Small intestine (tissue), 7 donors: ENCODE data around the gene RXFP2. TPM values are rescaled to one million over a fixed set of nuclear protein-coding genes. Genes with fewer than 3 reads are reported as not detected.
A peak's percentile ranks its signal among the peaks of the same experiment; 100 is the strongest.

ENCODE experiments used
- DNase-seq, 2 donors: peaks; one replicate each; pipeline versions ENCODE4 v3.0.0 to v3.0.0-alpha.2; 2013
- FAIRE-seq: peaks from 2 replicates; lab custom pipeline; 2012; peaks lifted over from hg19 to GRCh38; lab: Jason Lieb, UNC
- H3K27ac ChIP-seq, 3 donors: one replicate each; pipeline ENCODE4 v1.5.1; 2013; ENCODE audit warnings: low read length in 2 of 3, mild to moderate bottlenecking in 2 of 3, control low read depth in 1 of 3, inconsistent platforms in 1 of 3, low read depth in 1 of 3, moderate library complexity in 1 of 3
- H3K27me3 ChIP-seq, 3 donors: one replicate each; pipeline ENCODE4 v1.6.1; 2013; ENCODE audit warnings: low read length in 3 of 3, inconsistent platforms in 1 of 3; ENCODE audit not compliant: control insufficient read depth in 3 of 3, insufficient read depth in 3 of 3
- H3K36me3 ChIP-seq, 3 donors: one replicate each; pipeline ENCODE4 v1.6.1; 2013; ENCODE audit warnings: low read length in 3 of 3, inconsistent platforms in 1 of 3, low read depth in 1 of 3, mild to moderate bottlenecking in 1 of 3, moderate library complexity in 1 of 3; ENCODE audit not compliant: control insufficient read depth in 3 of 3, insufficient read depth in 2 of 3
- H3K4me1 ChIP-seq, 3 donors: one replicate each; pipeline ENCODE4 v1.6.1; 2013; ENCODE audit warnings: low read length in 2 of 3, inconsistent platforms in 1 of 3, low read depth in 1 of 3, mild to moderate bottlenecking in 1 of 3, moderate library complexity in 1 of 3; ENCODE audit not compliant: control insufficient read depth in 3 of 3, insufficient read depth in 2 of 3
- H3K4me3 ChIP-seq, 3 donors: one replicate each; pipeline ENCODE4 v1.5.1; 2013; ENCODE audit warnings: low read length in 3 of 3, control low read depth in 1 of 3, inconsistent platforms in 1 of 3, low read depth in 1 of 3, mild to moderate bottlenecking in 1 of 3, moderate library complexity in 1 of 3
- H3K9me3 ChIP-seq, 2 donors: one replicate each; pipeline ENCODE4 v1.6.1; 2013; ENCODE audit warnings: low read depth in 1 of 2, low read length in 1 of 2; ENCODE audit not compliant: control insufficient read depth in 2 of 2, insufficient read depth in 1 of 2
- WGBS, 3 donors: extraction: QIAGEN DNeasy Blood & Tissue Kit; methylation state at CpG; one replicate each; pipeline ENCODE4 v1.1.7; 2013; 5-methylcytosine and 5-hydroxymethylcytosine counted together
- polyA plus RNA-seq, 4 donors: library from polyadenylated mRNA; stranded (reverse) in 3 of 4; unstranded in 1 of 4; fragments of 200-250 nt in 3 of 4; fragments of 120-200 nt in 1 of 4; gene quantifications; one replicate each; pipeline versions ENCODE4 v1.2.1 to v1.2.3, GENCODE V29; 2013
- donor health status: healthy with polysubstance abuse.
- donor health status: control.
- donor health status: control.
- donor health status: Bipolar disorder and iron deficiency.
- donor health status: healthy.

Gene RXFP2
- polyA plus RNA-seq, 4 donors = not detected

DNA sequence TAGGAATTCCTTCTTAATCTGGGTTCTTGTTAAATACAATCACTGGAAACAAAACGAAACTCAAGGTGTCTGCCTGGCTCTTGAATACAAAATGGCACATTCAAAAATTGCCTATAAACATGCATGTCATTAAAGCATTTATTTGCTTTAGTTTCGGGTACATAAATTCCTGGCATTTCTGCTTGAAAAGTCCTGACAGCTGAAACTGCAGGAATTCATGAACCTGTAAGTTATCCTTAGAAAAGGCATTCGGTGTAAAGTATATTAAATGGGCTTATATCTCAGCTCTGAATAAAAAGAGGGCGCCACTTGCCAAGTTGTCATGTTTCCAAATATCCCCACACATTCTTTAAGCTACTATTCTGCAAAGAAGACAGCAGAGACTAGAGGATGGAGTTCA is 32.9 kb downstream of the RXFP2 start:
- DNase-seq (no peak), FAIRE-seq (no peak)
- WGBS, 3 donors = 66 to 77% (median 77%) methylated on average over 4 of the region's 4 CpGs
- no peaks in the 10 kb centered on the region for H3K4me1 ChIP-seq
- H3K27ac ChIP-seq = no peak overlapping the region
- H3K9me3 ChIP-seq = no peaks in the 10 kb centered on the region
- H3K4me3 ChIP-seq = no peak overlapping the region
- no peaks in the 10 kb centered on the region for H3K27me3 ChIP-seq
- no peaks in the 10 kb centered on the region for H3K36me3 ChIP-seq

DNA sequence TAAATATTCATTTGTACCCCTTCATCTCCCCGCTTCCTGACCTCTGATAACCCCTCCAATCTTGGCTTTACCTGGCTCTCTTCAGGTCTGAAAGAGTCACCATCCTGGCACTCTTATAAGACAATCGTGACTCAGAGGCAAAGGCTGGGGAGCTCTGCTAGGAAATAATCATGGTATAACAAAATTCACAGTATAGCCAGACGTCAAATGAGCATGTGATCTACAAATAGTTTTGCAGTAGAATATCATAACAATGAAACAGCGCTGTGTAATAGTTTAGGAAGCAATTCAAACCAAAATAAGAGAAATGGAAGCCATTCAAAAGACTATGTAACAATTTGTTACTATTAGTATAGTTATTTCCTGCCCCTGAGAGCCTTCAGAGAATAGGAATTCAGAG is 34.2 kb downstream of the RXFP2 start:
- Histone ChIP-seq H3K36me3 (no peaks in the 10 kb centered on the region), H3K4me3 (no peak overlapping the region), H3K4me1 (no peaks in the 10 kb centered on the region), H3K27ac (no peak overlapping the region), H3K9me3 (no peaks in the 10 kb centered on the region), H3K27me3 (no peaks in the 10 kb centered on the region)
- WGBS, 3 donors = 30 to 63% (median 47%) methylated on average over 4 of the region's 4 CpGs
- no peak for FAIRE-seq
- DNase-seq = no peak

DNA sequence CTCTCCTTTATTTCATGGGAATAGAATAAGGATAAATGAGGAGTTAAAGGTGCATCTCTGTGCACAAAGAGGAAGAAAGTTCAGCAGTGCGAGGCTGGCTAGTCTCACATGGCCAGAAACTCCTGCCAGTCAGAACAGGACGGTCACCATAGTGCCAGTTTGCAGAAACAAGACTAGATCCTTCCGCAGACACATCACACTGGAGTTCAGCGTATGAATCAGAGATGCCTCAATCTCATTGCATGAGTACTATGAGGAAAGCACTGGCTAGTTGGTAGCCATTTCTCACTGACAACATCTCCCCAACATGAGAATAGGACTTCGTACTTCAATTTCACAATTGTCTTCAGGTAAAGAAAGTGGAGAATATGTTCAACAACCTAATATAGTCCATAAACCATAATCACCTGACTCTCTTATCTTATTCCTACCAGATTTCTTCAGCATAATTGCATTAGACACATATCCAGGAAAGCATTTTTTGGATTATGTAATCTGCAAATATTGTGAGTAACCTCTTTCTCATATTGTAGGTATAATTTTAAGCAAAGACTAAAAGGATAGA is 34.9 kb downstream of the RXFP2 start:
- WGBS, 3 donors = 81 to 86% (median 84%) methylated on average over 5 of the region's 5 CpGs
- FAIRE-seq = no peak
- Histone ChIP-seq H3K36me3 (no peaks in the 10 kb centered on the region), H3K27me3 (no peaks in the 10 kb centered on the region), H3K27ac (no peak overlapping the region), H3K9me3 (no peaks in the 10 kb centered on the region), H3K4me1 (no peaks in the 10 kb centered on the region), H3K4me3 (no peak overlapping the region)
- peak in 1 of 2 donors; percentile 57 for DNase-seq

DNA sequence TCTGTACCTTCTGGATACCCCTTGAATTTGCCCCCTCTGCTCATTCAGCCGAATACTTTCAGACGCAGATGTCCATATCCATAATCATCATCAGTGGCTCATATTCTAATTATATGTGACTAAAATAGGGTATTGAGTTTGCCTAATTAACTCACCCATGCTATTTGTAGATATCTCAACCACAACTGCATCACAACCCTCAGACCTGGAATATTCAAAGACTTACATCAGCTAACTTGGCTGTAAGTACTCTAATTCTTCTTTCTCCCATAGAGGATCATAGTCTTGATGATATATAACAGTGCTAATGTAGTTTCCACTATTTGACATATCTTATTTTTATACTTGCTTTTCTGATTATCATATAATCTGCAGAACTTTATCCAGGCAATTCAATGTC is 35.8 kb downstream of the RXFP2 start:
- Histone ChIP-seq H3K9me3 (no peaks in the 10 kb centered on the region), H3K27ac (no peak overlapping the region), H3K27me3 (no peaks in the 10 kb centered on the region), H3K4me3 (no peak overlapping the region), H3K36me3 (no peaks in the 10 kb centered on the region), H3K4me1 (no peaks in the 10 kb centered on the region)
- FAIRE-seq = no peak
- 94 to 96% (median 96%) methylated on average over 2 of the region's 2 CpGs for whole genome bisulfite sequencing, 3 donors
- no peak for DNase-seq

DNA sequence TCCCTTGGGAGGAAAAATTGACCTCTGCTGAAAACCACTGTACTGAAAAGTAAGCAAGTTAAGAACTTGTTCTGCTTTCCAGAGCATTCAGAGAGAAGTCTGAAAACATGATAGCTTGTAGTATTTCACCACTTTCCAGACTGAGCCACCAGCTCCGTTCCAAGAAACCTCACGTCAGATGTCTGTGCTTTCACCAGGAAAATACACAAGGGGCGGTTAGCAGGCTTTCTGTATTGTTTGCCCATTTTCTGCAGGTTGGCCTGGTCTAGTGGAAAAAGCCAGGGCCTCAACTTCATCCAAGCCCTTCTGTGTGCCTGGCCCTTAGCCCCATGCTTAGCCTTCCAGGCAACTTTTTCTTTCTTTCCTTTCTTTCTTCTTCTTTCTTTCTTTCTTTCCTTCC is 36.4 kb downstream of the RXFP2 start:
- Histone ChIP-seq H3K27me3 (no peaks in the 10 kb centered on the region), H3K9me3 (no peaks in the 10 kb centered on the region), H3K27ac (no peak overlapping the region), H3K36me3 (no peaks in the 10 kb centered on the region), H3K4me3 (no peak overlapping the region), H3K4me1 (no peaks in the 10 kb centered on the region)
- FAIRE-seq (no peak), DNase-seq (no peak)
- 85 to 87% (median 86%) methylated on average over 3 of the region's 3 CpGs for WGBS, 3 donors

DNA sequence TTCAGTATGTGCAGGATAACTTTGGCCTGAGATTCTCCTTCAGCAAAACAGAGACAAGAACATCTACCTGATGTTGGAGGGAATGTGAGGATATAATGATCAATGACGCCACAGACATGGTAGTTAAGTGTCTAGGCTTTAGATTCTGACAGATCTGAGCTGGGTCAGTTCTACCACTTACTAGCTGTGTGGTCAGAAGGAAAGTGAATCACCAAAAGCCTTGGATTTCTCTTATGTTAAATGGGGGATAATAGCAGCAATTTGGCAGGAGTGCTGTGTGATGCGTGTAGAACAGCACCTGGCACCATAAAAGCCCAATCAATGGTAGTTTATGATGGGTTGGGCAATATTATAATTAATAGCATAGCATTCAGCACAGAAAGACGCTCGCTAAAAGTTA is 41.7 kb downstream of the RXFP2 start:
- no peak overlapping the region for H3K4me3 ChIP-seq
- no peak for FAIRE-seq
- DNase-seq = no peak
- no peaks in the 10 kb centered on the region for H3K27me3 ChIP-seq
- no peak overlapping the region for H3K27ac ChIP-seq
- H3K9me3 ChIP-seq = no peaks in the 10 kb centered on the region
- no peaks in the 10 kb centered on the region for H3K4me1 ChIP-seq
- H3K36me3 ChIP-seq = no peaks in the 10 kb centered on the region
- WGBS, 3 donors = 16 to 43% (median 21%) methylated on average over 4 of the region's 4 CpGs

DNA sequence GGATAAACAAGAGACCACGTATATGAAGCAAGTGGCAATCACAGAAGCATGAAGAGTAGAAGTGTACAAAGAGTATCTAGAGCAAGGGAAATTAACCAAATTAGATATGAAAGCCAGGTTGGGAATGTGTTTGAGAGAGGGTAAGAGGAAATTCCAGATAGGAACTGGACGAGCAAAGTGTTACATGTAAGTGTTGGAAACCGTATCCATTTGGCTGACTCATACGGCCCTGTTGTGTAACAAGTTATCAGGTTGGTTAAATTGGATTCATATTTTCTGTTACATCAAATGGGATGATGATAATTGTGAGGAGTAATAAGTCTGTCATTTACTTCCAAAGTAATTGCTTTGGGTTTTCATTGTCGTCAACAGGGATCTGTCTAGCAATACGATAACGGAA is 46.7 kb downstream of the RXFP2 start:
- Histone ChIP-seq H3K36me3 (no peaks in the 10 kb centered on the region), H3K27ac (no peak overlapping the region), H3K9me3 (no peaks in the 10 kb centered on the region), H3K4me3 (no peak overlapping the region), H3K4me1 (no peaks in the 10 kb centered on the region), H3K27me3 (no peaks in the 10 kb centered on the region)
- DNase-seq = no peak
- 66 to 72% (median 68%) methylated on average over 7 of the region's 7 CpGs for WGBS, 3 donors
- no peak for FAIRE-seq

DNA sequence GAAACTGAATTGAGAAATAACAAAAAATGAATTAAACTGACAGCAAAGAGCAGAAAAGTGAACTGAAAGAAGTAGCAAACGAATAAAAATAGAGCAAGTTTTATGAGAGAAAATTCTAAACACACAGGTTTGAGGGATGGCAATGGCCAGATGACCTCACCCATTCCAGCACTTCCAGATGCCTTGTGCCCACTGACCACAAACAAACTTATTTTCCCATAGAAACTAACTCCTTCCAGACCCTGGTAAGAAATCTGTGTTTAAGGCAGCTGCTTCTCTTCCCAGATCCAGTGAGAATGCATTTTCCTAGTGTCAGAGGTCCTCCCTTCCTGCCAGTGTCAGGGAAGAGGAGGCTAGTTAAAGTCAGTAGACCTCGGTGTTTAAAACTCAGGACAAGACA is 51.7 kb downstream of the RXFP2 start:
- no peak for FAIRE-seq
- H3K9me3 ChIP-seq = no peaks in the 10 kb centered on the region
- H3K27ac ChIP-seq = no peak overlapping the region
- DNase-seq = no peak
- H3K27me3 ChIP-seq = no peaks in the 10 kb centered on the region
- peaks cover 0 to 10% (median 0%) of the 10 kb centered on the region in 3 donors for H3K4me1 ChIP-seq
- no peaks in the 10 kb centered on the region for H3K36me3 ChIP-seq
- no peak overlapping the region for H3K4me3 ChIP-seq
- WGBS, 3 donors = 63 to 85% (median 76%) methylated on average over 2 of the region's 2 CpGs

DNA sequence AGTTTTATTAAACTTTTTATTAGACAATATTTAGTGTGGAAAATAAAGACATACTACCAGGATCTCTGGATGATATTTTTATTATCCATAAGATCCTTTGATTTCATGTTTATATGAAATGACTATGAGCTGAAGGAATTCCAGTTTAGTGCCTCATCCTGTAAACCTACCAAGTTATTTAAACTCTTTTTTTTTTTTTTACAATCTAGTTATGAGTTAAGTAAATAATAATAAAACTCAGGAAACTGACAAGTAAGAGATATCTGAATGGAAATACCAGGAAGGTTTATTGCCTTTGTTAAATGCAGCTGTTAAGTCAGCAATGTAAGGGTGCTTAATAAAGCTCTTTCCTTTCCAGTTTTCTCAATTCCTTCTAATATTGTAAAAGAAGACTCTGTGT is 53.9 kb downstream of the RXFP2 start:
- H3K4me3 ChIP-seq = no peak overlapping the region
- H3K9me3 ChIP-seq = no peaks in the 10 kb centered on the region
- no peak overlapping the region for H3K27ac ChIP-seq
- DNase-seq (peak; percentile 15 to 49), FAIRE-seq (no peak)
- no peaks in the 10 kb centered on the region for H3K36me3 ChIP-seq
- no peaks in the 10 kb centered on the region for H3K27me3 ChIP-seq
- peaks cover 0 to 10% (median 0%) of the 10 kb centered on the region in 3 donors for H3K4me1 ChIP-seq
